ENCODE data around the gene PGLYRP2. TPM values are rescaled to one million over a fixed set of nuclear protein-coding genes. Genes with fewer than 3 reads are reported as not detected.

Gene PGLYRP2
- total RNA-seq, 4 donors from 2014 or later = not detected

DNA sequence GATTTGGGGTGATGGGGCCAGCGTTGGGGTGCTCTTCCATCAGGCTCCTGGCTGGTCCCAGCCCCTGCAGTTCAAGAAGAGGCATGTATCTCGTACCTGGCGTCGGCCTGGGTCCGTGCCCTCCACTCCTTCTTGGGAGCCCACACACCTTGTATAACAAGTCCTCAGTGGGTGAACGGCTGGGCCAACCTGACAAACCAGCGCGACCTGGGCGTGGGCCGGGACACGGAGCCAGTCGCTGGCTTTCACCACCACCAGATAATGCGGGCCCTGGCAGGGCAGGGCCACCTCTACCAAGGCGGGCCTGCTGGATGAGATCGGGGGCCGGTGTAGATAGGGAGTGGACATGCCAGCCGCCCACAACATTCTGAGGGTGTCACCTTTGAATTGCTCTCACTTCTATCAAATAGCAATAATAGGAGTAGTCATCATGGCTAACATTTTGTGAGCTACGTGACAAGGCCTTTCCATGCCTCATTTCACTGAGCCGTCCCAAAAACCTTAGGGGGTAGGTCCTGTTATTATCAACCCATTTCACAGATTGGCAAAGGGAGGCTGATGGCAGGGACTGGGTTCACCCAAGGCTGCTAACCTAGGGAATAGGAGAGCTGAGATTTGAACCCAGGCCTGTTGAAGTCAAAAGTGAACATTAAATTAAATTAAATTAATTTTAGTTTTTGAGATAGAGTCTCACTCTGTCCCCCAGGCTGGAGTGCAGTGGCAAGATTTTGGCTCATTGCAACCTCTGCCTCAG, 32.5 kb upstream of the PGLYRP2 start:
- peaks cover 0 to 58% (median 22%) of the 10 kb centered on the region in 4 donors for H3K27me3 ChIP-seq
- H3K4me3 ChIP-seq = no peak overlapping the region
- H3K27ac ChIP-seq (replicated peaks in 1 of 4) = no peak overlapping the region
- 98% methylated on average over 17 of the region's 19 CpGs for WGBS
- intact Hi-C loops (cut with DNase I) = no loop called here
- no peaks in the 10 kb centered on the region for H3K36me3 ChIP-seq
- H3K9me3 ChIP-seq = peaks cover 0 to 8% (median 3%) of the 10 kb centered on the region in 4 donors
- DNase-seq (ENCODE audit: extremely low spot score) = no peak
- no peak for TF ChIP-seq POLR2A (IDR thresholded peaks at IDR 0.05; ENCODE audit: low read depth)
- TF ChIP-seq POLR2AphosphoS5 (IDR thresholded peaks at IDR 0.05) = no peak
- no peak for TF ChIP-seq EP300 (IDR thresholded peaks at IDR 0.05)
- TF ChIP-seq CTCF (IDR thresholded peaks at IDR 0.05) = no peak
- peaks cover 5 to 13% (median 8%) of the 10 kb centered on the region in 4 donors for H3K4me1 ChIP-seq

GRCh38 chr19:15508035-15508710, 28.9 kb upstream of the PGLYRP2 start, which contains the start of gene CYP4F22:
TSS of gene CYP4F22 (plus strand) at chr19:15508525. CDS start at chr19:15525337, 16,812 bp downstream.
- DNase-seq (ENCODE audit: extremely low spot score) = no peak
- Histone ChIP-seq H3K4me3 (peak within 1 kb of the TSS; percentile 13 to 37 (median 22)), H3K36me3 (no peaks in the 10 kb centered on the region), H3K27me3 (peaks cover 0 to 88% (median 23%) of the 10 kb centered on the region in 4 donors), H3K9me3 (peaks cover 0 to 4% (median 0%) of the 10 kb centered on the region in 4 donors), H3K4me1 (peaks cover 5 to 13% (median 8%) of the 10 kb centered on the region in 4 donors), H3K27ac (replicated peaks in 1 of 4) (no peak within 1 kb of the TSS)
- intact Hi-C loops (cut with DNase I) = no loop called here
- TF ChIP-seq POLR2A (IDR thresholded peaks at IDR 0.05; ENCODE audit: low read depth) = no peak
- TF ChIP-seq CTCF (IDR thresholded peaks at IDR 0.05) = no peak
- TF ChIP-seq EP300 (IDR thresholded peaks at IDR 0.05) = no peak
- no peak for TF ChIP-seq POLR2AphosphoS5 (IDR thresholded peaks at IDR 0.05)
- WGBS = 8% methylated on average over 25 of the region's 52 CpGs

DNA sequence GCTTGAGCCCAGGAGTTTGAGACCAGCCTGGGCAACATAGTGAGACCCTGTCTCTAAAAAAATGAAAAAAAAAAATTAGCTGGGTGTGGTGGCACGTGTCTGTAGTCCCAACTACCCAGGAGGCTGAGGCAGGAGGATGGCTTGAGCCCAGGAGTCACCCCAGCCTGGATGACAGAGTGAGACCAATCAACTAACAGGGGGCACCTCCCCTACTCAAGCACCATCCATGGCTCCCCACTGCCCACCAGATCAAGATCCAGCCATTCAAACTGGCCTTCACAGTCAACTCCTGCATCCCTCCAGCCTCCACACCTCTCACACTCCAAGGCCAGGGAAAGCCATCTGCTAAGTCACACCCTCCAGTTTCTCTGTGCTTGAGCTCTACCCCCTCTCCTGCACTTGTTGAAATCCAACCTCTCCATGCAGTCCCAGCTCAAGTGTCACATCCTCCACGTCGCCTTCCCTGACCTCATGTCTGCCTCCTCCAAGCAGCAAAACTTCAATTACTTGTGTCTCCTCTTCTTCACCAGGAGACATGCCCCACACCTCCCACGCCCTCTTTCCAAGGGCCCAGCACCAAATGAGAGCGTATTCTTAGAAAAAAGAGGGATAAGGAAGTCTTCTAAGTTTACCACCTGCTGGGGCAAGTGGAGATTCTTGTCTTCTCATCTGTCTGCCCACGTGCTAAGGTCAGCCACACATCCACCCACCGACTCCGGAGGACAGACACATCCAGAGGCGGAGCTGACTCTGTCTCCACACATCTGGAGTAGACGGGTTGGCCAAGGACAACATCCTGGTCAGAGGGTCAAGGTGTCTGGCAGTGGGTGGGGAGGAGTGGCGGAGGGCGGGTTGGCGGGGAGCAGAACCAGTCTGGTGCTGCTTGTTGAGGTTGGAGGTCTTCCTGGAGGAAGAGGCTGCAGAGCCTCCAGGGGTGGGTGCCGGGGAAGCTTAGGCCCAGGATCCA, 28.1 kb upstream of the PGLYRP2 start:
- H3K27me3 ChIP-seq = peaks cover 0 to 90% (median 23%) of the 10 kb centered on the region in 4 donors
- H3K4me1 ChIP-seq = peaks cover 5 to 13% (median 8%) of the 10 kb centered on the region in 4 donors
- TF ChIP-seq POLR2AphosphoS5 (IDR thresholded peaks at IDR 0.05) = no peak
- no peak for TF ChIP-seq CTCF (IDR thresholded peaks at IDR 0.05)
- no peak for TF ChIP-seq EP300 (IDR thresholded peaks at IDR 0.05)
- no peak for TF ChIP-seq POLR2A (IDR thresholded peaks at IDR 0.05; ENCODE audit: low read depth)
- 64% methylated on average over 6 of the region's 14 CpGs for WGBS
- no peak overlapping the region for H3K27ac ChIP-seq (replicated peaks in 1 of 4)
- no peak for DNase-seq (ENCODE audit: extremely low spot score)
- H3K9me3 ChIP-seq = peaks cover 0 to 4% (median 0%) of the 10 kb centered on the region in 4 donors
- no peak overlapping the region for H3K4me3 ChIP-seq
- no peaks in the 10 kb centered on the region for H3K36me3 ChIP-seq
- intact Hi-C loops (cut with DNase I) = no loop called here

- Histone ChIP-seq H3K9me3 (peaks cover 0 to 4% (median 0%) of the 10 kb centered on the region in 4 donors), H3K4me1 (peaks cover 5 to 13% (median 8%) of the 10 kb centered on the region in 4 donors), H3K36me3 (no peaks in the 10 kb centered on the region), H3K4me3 (no peak overlapping the region), H3K27ac (replicated peaks in 1 of 4) (no peak overlapping the region), H3K27me3 (peaks cover 0 to 82% (median 23%) of the 10 kb centered on the region in 4 donors)
- 52% methylated on average over 5 of the region's 5 CpGs for WGBS
- no peak for TF ChIP-seq POLR2A (IDR thresholded peaks at IDR 0.05; ENCODE audit: low read depth)
- TF ChIP-seq EP300 (IDR thresholded peaks at IDR 0.05) = no peak
- no peak for TF ChIP-seq CTCF (IDR thresholded peaks at IDR 0.05)
- TF ChIP-seq POLR2AphosphoS5 (IDR thresholded peaks at IDR 0.05) = no peak
- intact Hi-C loops (cut with DNase I) = no loop called here
- DNase-seq (ENCODE audit: extremely low spot score) = no peak
Measured at GRCh38 chr19:15506074-15506571, 26.8 kb upstream of the PGLYRP2 start.

Data from esophagus muscularis mucosa (tissue), 4 donors.